Ovary (tissue), 3 donors: ENCODE measurements around the gene TNFRSF14.

ENCODE experiments used
- EP300 ChIP-seq: sonication (generic); formaldehyde crosslinking; IDR thresholded peaks from one replicate; pipeline ENCODE4 v1.6.1; 2017; ENCODE audit warnings: antibody characterized with exemption
- POLR2A ChIP-seq: fragments of 450-650 bp; IDR thresholded peaks from one replicate; pipeline ENCODE4 v1.6.1; 2017; ENCODE audit warnings: antibody characterized with exemption, mild to moderate bottlenecking, moderate library complexity
- TF ChIP-seq, protein P1 (sequence below), 3 donors: fragments of 450-650 bp in 2 of 3; fragments of 200-600 bp in 1 of 3; IDR thresholded peaks; one replicate each; pipeline versions ENCODE4 v1.5.1 to v1.8.0; 2016 to 2022; ENCODE audit warnings: antibody characterized with exemption in 3 of 3, mild to moderate bottlenecking in 1 of 3
- donor health status: DM: no; HTN: no; CAD: no.

DNA sequence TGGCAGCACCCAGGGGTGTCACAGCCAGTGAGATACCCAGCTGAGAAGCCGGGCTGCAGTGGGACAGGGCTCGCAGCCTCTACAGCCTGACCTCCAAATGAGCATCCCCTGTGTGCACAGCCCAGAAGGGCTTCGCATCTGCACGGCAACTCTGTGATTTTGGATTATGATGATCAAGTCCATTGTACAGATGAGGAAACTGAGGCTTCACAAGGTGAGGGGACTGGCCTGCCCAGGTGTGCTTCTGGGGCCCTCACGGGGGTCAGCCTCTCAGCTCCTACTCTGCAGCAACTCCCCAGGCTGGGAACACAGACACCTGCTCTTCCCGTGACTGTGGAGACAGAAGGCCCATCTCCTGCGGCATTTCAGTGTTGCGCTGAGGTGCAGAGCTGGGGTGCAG lies 17.3 kb upstream of the TNFRSF14 start:
- TF ChIP-seq, protein P1, sequence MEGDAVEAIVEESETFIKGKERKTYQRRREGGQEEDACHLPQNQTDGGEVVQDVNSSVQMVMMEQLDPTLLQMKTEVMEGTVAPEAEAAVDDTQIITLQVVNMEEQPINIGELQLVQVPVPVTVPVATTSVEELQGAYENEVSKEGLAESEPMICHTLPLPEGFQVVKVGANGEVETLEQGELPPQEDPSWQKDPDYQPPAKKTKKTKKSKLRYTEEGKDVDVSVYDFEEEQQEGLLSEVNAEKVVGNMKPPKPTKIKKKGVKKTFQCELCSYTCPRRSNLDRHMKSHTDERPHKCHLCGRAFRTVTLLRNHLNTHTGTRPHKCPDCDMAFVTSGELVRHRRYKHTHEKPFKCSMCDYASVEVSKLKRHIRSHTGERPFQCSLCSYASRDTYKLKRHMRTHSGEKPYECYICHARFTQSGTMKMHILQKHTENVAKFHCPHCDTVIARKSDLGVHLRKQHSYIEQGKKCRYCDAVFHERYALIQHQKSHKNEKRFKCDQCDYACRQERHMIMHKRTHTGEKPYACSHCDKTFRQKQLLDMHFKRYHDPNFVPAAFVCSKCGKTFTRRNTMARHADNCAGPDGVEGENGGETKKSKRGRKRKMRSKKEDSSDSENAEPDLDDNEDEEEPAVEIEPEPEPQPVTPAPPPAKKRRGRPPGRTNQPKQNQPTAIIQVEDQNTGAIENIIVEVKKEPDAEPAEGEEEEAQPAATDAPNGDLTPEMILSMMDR (IDR thresholded peaks at IDR 0.05), result no peak
- TF ChIP-seq POLR2A (no peak), EP300 (no peak)
